Measurements from ENCODE around the gene MYBPH.

Gene MYBPH

GRCh38 chr1:203186091-203186445 lies 10.4 kb upstream of the MYBPH start:
- DNase-seq = no peak
- Histone ChIP-seq H3K4me3 (ENCODE audit: low read depth, low read length) (no peak overlapping the region), H3K36me3 (replicated peaks) (no peaks in the 10 kb centered on the region), H3K27me3 (replicated peaks) (no peaks in the 10 kb centered on the region), H3K27ac (no peak overlapping the region)
- TF ChIP-seq CTCF (IDR thresholded peaks at IDR 0.05; ENCODE audit: low read depth, low read length, missing control alignments) = no peak
- in situ Hi-C loops (cut with HindIII; ENCODE audit: low pct_ligation_motif_present, low sequenced_read_pairs) = no loop called here

- TF ChIP-seq CTCF (IDR thresholded peaks at IDR 0.05; ENCODE audit: low read depth, low read length, missing control alignments) = no peak
- Histone ChIP-seq H3K36me3 (replicated peaks) (no peaks in the 10 kb centered on the region), H3K27ac (no peak overlapping the region), H3K27me3 (replicated peaks) (no peaks in the 10 kb centered on the region), H3K4me3 (ENCODE audit: low read depth, low read length) (no peak overlapping the region)
- in situ Hi-C loops (cut with HindIII; ENCODE audit: low pct_ligation_motif_present, low sequenced_read_pairs) = no loop called here
- DNase-seq = no peak
Observed at GRCh38 chr1:203185585-203185984, 10.0 kb upstream of the MYBPH start.

GRCh38 chr1:203185061-203185461 lies 9.4 kb upstream of the MYBPH start:
- Histone ChIP-seq H3K4me3 (ENCODE audit: low read depth, low read length) (no peak overlapping the region), H3K27ac (no peak overlapping the region), H3K36me3 (replicated peaks) (no peaks in the 10 kb centered on the region), H3K27me3 (replicated peaks) (no peaks in the 10 kb centered on the region)
- DNase-seq = no peak
- TF ChIP-seq CTCF (IDR thresholded peaks at IDR 0.05; ENCODE audit: low read depth, low read length, missing control alignments) = no peak
- in situ Hi-C loops (cut with HindIII; ENCODE audit: low pct_ligation_motif_present, low sequenced_read_pairs) = no loop called here

- no peak overlapping the region for H3K4me3 ChIP-seq (ENCODE audit: low read depth, low read length)
- H3K27me3 ChIP-seq (replicated peaks) = no peaks in the 10 kb centered on the region
- no peak for DNase-seq
- H3K36me3 ChIP-seq (replicated peaks) = no peaks in the 10 kb centered on the region
- in situ Hi-C loops (cut with HindIII; ENCODE audit: low pct_ligation_motif_present, low sequenced_read_pairs) = no loop called here
- TF ChIP-seq CTCF (IDR thresholded peaks at IDR 0.05; ENCODE audit: low read depth, low read length, missing control alignments) = no peak
- no peak overlapping the region for H3K27ac ChIP-seq
Observed at GRCh38 chr1:203184467-203184866, 8.8 kb upstream of the MYBPH start.

- TF ChIP-seq CTCF (IDR thresholded peaks at IDR 0.05; ENCODE audit: low read depth, low read length, missing control alignments) = no peak
- DNase-seq = no peak
- Histone ChIP-seq H3K27me3 (replicated peaks) (no peaks in the 10 kb centered on the region), H3K36me3 (replicated peaks) (no peaks in the 10 kb centered on the region), H3K4me3 (ENCODE audit: low read depth, low read length) (no peak overlapping the region), H3K27ac (no peak overlapping the region)
- in situ Hi-C loops (cut with HindIII; ENCODE audit: low pct_ligation_motif_present, low sequenced_read_pairs) = no loop called here
Observed at GRCh38 chr1:203183828-203184227, 8.2 kb upstream of the MYBPH start.

GRCh38 chr1:203182387-203182953 lies 6.8 kb upstream of the MYBPH start:
- Histone ChIP-seq H3K4me3 (ENCODE audit: low read depth, low read length) (no peak overlapping the region), H3K27me3 (replicated peaks) (no peaks in the 10 kb centered on the region), H3K36me3 (replicated peaks) (no peaks in the 10 kb centered on the region), H3K27ac (no peak overlapping the region)
- no peak for TF ChIP-seq CTCF (IDR thresholded peaks at IDR 0.05; ENCODE audit: low read depth, low read length, missing control alignments)
- no peak for DNase-seq
- in situ Hi-C loops (cut with HindIII; ENCODE audit: low pct_ligation_motif_present, low sequenced_read_pairs) = no loop called here

Measured in brain microvascular endothelial cell (primary cell).